Common myeloid progenitor, CD34-positive (primary cell): ENCODE results near the gene ENPP3.

Source experiments
- CTCF ChIA-PET: fragments of 350-600 bp; sonication (Branson Sonifier 250); formaldehyde crosslinking; loops from one replicate; lab custom pipeline; 2021; ENCODE audit warnings: antibody characterized with exemption; lab: Charles Lee
- POLR2A ChIA-PET: fragments of 350-600 bp; sonication (Branson Sonifier 250); formaldehyde crosslinking; loops from one replicate; lab custom pipeline; 2021; ENCODE audit warnings: antibody characterized with exemption; lab: Charles Lee
- DNase-seq, 3 donors: peaks; one replicate each; pipeline versions ENCODE4 v3.0.0 to v3.0.0-alpha.2; 2013
- H3K27ac ChIP-seq, 2 experiments: 1 replicate in 1 of 2; 2 replicates in 1 of 2; pipeline ENCODE4 v1.7.0; 2013; ENCODE audit warnings: inconsistent platforms in 2 of 2, low read length in 2 of 2, mild to moderate bottlenecking in 2 of 2, low read depth in 1 of 2, moderate library complexity in 1 of 2; ENCODE audit not compliant: severe bottlenecking in 2 of 2, insufficient read depth in 1 of 2, poor library complexity in 1 of 2
- H3K27me3 ChIP-seq, 5 experiments: replicated peaks in 2 of 5; 1 replicate in 3 of 5; 2 replicates in 2 of 5; pipeline versions ENCODE4 v1.6.1 to v1.7.0; 2013; ENCODE audit warnings: low read length in 4 of 5, mild to moderate bottlenecking in 2 of 5, moderate library complexity in 2 of 5, inconsistent platforms in 1 of 5; ENCODE audit not compliant: insufficient read depth in 5 of 5, control insufficient read depth in 4 of 5
- H3K36me3 ChIP-seq, 4 experiments: 1 replicate in 2 of 4; 2 replicates in 2 of 4; pipeline versions ENCODE4 v1.6.1 to v1.7.0; 2013; ENCODE audit warnings: low read length in 3 of 4, control low read depth in 1 of 4, mild to moderate bottlenecking in 1 of 4; ENCODE audit not compliant: control insufficient read depth in 4 of 4, insufficient read depth in 4 of 4
- H3K4me1 ChIP-seq, 4 experiments: 1 replicate in 3 of 4; 2 replicates in 1 of 4; pipeline versions ENCODE4 v1.6.1 to v1.7.1; 2013; ENCODE audit warnings: low read length in 3 of 4, mild to moderate bottlenecking in 3 of 4, control low read depth in 1 of 4, inconsistent platforms in 1 of 4, moderate library complexity in 1 of 4; ENCODE audit not compliant: control insufficient read depth in 4 of 4, insufficient read depth in 4 of 4; ENCODE audit errors: control extremely low read depth in 1 of 4
- H3K4me3 ChIP-seq, 7 experiments: 1 replicate in 4 of 7; 2 replicates in 3 of 7; pipeline versions ENCODE4 v1.5.1 to v1.7.0; 2013; ENCODE audit warnings: mild to moderate bottlenecking in 7 of 7, low read length in 6 of 7, moderate library complexity in 6 of 7, inconsistent platforms in 2 of 7, low read depth in 2 of 7, control low read depth in 1 of 7; ENCODE audit not compliant: insufficient read depth in 4 of 7, control insufficient read depth in 1 of 7; ENCODE audit errors: extremely low read depth in 1 of 7
- H3K9me3 ChIP-seq, 5 experiments: 1 replicate in 4 of 5; 2 replicates in 1 of 5; pipeline versions ENCODE4 v1.6.1 to v1.7.1; 2013; ENCODE audit warnings: low read length in 4 of 5, mild to moderate bottlenecking in 2 of 5, inconsistent platforms in 1 of 5, low read depth in 1 of 5, moderate library complexity in 1 of 5; ENCODE audit not compliant: control insufficient read depth in 4 of 5, insufficient read depth in 2 of 5; ENCODE audit errors: control extremely low read depth in 1 of 5
- WGBS: methylation state at CpG from one replicate; pipeline ENCODE4 v1.1.5; 2013; ENCODE audit not compliant: insufficient coverage; 5-methylcytosine and 5-hydroxymethylcytosine counted together

Gene ENPP3

DNA sequence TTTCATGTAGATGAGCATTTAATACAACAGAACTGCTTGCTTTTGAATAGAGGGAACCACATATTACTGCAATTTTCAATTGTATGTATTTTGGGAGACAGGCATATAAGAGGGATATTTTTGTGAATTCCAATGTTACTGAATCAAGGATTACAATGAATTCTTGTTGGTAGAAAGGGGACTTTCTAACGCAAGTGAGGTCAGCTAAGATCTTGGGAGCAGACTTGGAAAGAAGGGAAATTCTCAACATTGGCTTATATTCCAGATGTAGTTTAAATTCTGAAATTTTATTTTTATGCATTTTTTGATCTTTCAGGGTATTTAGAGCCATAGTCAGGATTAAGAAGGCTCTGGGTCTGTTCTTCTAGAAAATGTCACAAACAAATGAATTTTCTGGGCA lies 117.0 kb downstream of the ENPP3 start:
- DNase-seq = no peak
- Histone ChIP-seq H3K27ac (no peak overlapping the region), H3K4me1 (no peaks in the 10 kb centered on the region), H3K27me3 (peaks cover 0 to 19% (median 3%) of the 10 kb centered on the region in 5 experiments), H3K9me3 (no peaks in the 10 kb centered on the region), H3K36me3 (no peaks in the 10 kb centered on the region), H3K4me3 (no peak overlapping the region)
- ChIA-PET CTCF (no interaction called here), POLR2A (no interaction called here)
- WGBS = 100% methylated on average over 1 of the region's 1 CpG

GRCh38 chr6:131754715-131755567 lies 117.8 kb downstream of the ENPP3 start:
- DNase-seq = peak in 2 of 3 donors; percentile 4 to 6
- Histone ChIP-seq H3K27ac (no peak overlapping the region), H3K36me3 (no peaks in the 10 kb centered on the region), H3K27me3 (peaks cover 0 to 19% (median 3%) of the 10 kb centered on the region in 5 experiments), H3K4me3 (no peak overlapping the region), H3K9me3 (no peaks in the 10 kb centered on the region), H3K4me1 (no peaks in the 10 kb centered on the region)
- POLR2A ChIA-PET = no interaction called here
- CTCF ChIA-PET = no interaction called here
- 0% methylated on average over 1 of the region's 9 CpGs for WGBS

DNA sequence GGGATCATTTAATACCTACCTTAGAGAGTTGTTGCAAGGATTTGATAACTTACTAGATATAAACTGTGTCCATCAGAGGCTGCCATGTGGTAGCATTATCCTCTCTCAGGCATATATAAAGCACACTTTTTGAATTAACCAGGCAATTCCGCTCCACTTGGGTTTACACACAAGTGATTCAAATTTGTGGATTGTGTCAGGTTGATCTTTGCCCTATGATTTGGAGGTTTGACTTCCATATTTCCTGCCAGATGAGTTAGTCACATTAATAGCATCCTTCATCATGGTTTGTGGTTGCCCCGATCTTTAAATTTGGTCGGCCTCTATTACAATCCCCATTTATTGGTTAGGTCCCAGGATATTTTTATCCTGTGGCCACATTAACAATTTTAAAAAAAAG lies 118.5 kb downstream of the ENPP3 start:
- 100% methylated on average over 3 of the region's 3 CpGs for WGBS
- CTCF ChIA-PET = no interaction called here
- DNase-seq = no peak
- POLR2A ChIA-PET = no interaction called here
- peaks cover 0 to 19% (median 3%) of the 10 kb centered on the region in 5 experiments for H3K27me3 ChIP-seq
- no peaks in the 10 kb centered on the region for H3K36me3 ChIP-seq
- H3K9me3 ChIP-seq = no peaks in the 10 kb centered on the region
- no peaks in the 10 kb centered on the region for H3K4me1 ChIP-seq
- H3K27ac ChIP-seq = no peak overlapping the region
- no peak overlapping the region for H3K4me3 ChIP-seq

DNA sequence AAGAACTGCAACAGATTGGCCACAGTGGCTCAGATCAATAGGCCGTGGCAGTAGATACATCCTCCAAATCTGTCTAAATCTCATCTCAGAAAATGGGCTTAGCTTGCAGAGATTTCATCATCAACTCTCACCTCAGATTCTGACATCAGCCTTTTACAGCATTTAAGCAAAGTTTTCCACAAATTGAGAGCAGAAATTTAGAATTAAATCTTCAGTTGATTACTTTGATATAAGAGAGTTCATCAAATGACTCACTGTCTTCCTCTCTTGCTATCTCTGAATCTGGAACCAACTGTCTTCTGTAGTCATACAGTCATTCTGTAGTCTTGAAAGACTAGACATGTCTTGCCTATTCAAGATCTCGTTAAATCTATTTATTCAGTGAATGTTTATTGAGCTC lies 118.9 kb downstream of the ENPP3 start:
- H3K9me3 ChIP-seq = no peaks in the 10 kb centered on the region
- H3K27ac ChIP-seq = no peak overlapping the region
- 100% methylated on average over 2 of the region's 2 CpGs for WGBS
- DNase-seq = no peak
- H3K4me3 ChIP-seq = no peak overlapping the region
- CTCF ChIA-PET = no interaction called here
- H3K4me1 ChIP-seq = no peaks in the 10 kb centered on the region
- H3K27me3 ChIP-seq = peaks cover 0 to 19% (median 3%) of the 10 kb centered on the region in 5 experiments
- POLR2A ChIA-PET = no interaction called here
- no peaks in the 10 kb centered on the region for H3K36me3 ChIP-seq

DNA sequence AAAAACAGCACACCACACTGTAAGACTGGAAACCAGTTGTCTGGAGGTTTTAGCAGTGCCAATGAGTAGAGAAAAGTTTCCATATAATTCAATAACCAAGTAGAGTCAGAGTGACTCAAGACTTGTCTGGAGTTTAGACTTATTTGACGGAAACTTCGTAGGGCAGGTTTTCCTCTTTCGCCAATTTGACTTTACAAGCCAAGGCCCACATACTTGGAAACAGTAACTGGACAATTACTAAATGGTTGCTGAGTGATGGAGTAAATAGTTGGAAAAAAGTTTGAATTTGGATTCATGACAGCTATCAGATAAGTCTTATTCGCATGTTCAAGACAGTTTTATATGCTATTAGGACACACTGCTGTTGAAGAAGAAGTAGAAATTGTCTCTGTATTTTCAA lies 121.8 kb downstream of the ENPP3 start:
- Histone ChIP-seq H3K36me3 (no peaks in the 10 kb centered on the region), H3K4me1 (no peaks in the 10 kb centered on the region), H3K4me3 (no peak overlapping the region), H3K27ac (no peak overlapping the region), H3K27me3 (peaks cover 0 to 17% (median 3%) of the 10 kb centered on the region in 5 experiments), H3K9me3 (no peaks in the 10 kb centered on the region)
- POLR2A ChIA-PET = no interaction called here
- WGBS = 100% methylated on average over 1 of the region's 4 CpGs
- DNase-seq = no peak
- CTCF ChIA-PET = no interaction called here

DNA sequence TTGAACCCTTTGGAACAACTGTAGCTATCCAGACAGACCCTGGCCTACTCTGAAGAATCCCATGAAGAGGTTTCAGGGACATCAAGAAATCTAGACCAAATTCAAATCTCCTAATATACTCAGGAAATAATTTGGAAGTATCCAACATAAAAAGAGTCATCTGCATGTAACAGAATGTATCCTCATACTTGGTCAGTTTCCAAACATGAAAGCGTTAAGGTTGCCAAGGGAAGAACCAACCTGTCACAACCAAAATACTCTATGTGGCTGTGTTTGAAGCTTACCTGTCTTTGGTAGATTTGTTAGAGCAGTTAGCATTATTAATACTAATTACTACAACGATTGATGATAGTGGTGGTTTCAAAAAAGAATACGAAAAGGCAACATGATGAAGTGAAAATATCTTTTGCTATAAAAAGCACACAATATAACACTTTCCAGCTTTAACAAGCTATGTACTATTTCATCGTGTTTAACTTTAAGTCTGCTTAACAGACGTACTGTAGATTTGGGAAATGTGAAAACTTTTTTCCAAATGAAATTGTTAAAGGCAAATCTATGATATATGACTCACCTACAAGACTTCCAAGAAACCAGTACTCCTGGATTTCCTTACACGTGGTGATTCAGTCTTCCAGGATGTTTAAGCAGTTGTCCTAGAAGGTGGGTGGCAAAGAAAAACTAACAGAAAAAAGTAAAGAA lies 124.1 kb downstream of the ENPP3 start:
- POLR2A ChIA-PET = no interaction called here

DNA sequence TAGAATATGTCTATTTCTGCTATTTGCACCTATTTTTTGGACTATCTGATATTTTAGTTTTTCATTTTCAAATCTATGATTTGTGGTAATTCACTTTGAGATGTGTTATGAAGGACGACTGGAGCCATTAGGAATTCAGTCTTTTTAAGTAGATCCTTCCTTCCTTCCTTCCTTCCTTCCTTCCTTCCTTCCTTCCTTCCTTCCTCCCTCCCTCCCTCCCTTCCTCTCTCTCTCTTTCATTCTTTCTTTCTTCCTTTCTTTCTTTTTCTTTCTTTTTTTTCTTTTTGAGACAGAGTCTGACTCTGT lies 124.6 kb downstream of the ENPP3 start:
- ChIA-PET CTCF (no interaction called here), POLR2A (no interaction called here)
- Histone ChIP-seq H3K36me3 (no peaks in the 10 kb centered on the region), H3K27ac (no peak overlapping the region), H3K4me3 (no peak overlapping the region), H3K27me3 (peaks cover 0 to 12% (median 5%) of the 10 kb centered on the region in 5 experiments), H3K4me1 (no peaks in the 10 kb centered on the region), H3K9me3 (peaks cover 0 to 2% (median 0%) of the 10 kb centered on the region in 5 experiments)
- WGBS = no CpG with 5 or more reads among the region's 1 CpG
- DNase-seq = no peak

More for the DNA sequence above, 124.1 kb downstream of the ENPP3 start:
- WGBS = no CpG with 5 or more reads among the region's 6 CpGs
- no peaks in the 10 kb centered on the region for H3K36me3 ChIP-seq
- H3K27ac ChIP-seq = no peak overlapping the region
- DNase-seq = no peak
- peaks cover 0 to 2% (median 0%) of the 10 kb centered on the region in 5 experiments for H3K9me3 ChIP-seq
- CTCF ChIA-PET = no interaction called here
- H3K4me3 ChIP-seq = no peak overlapping the region
- H3K4me1 ChIP-seq = no peaks in the 10 kb centered on the region
- H3K27me3 ChIP-seq = peaks cover 0 to 14% (median 5%) of the 10 kb centered on the region in 5 experiments
